Kidney epithelial cell (primary cell): ENCODE measurements around the gene HMGN1. TPM values are rescaled to one million over a fixed set of nuclear protein-coding genes. Genes with fewer than 3 reads are reported as not detected.
A peak's percentile ranks its signal among the peaks of the same experiment; 100 is the strongest.
"Not testable (repeated sequence)": the region's sequence is repeated elsewhere in the genome, so short reads cannot be mapped to it uniquely, and the experiment has no call there.

Experiments
- DNase-seq: peaks from one replicate; pipeline ENCODE4 v3.0.0-alpha.2; 2010; ENCODE audit warnings: low read depth
- H3K27me3 ChIP-seq: 2 replicates; pipeline ENCODE4 v1.6.0; 2011; ENCODE audit warnings: low read length; ENCODE audit not compliant: control insufficient read depth, insufficient read depth
- H3K36me3 ChIP-seq: 2 replicates; pipeline ENCODE4 v1.5.1; 2011; ENCODE audit warnings: low read length; ENCODE audit not compliant: control insufficient read depth, insufficient read depth
- H3K4me3 ChIP-seq: 2 replicates; pipeline ENCODE4 v1.5.1; 2011; ENCODE audit warnings: low read depth, mild to moderate bottlenecking, control low read depth, low read length
- CTCF ChIP-seq: IDR thresholded peaks from 2 replicates; pipeline ENCODE4 v1.5.1; 2011; ENCODE audit warnings: mild to moderate bottlenecking, moderate library complexity, low read length, control low read depth, inconsistent platforms; ENCODE audit not compliant: insufficient read depth, poor library complexity, severe bottlenecking
- total RNA-seq: library from RNA; depleted of rRNA; stranded (reverse); fragments of >200 nt; gene quantifications from 2 replicates; pipeline ENCODE4 v1.2.3, GENCODE V29; 2015

HMGN1 gene
- total RNA-seq, 1 donor from 2014 or later: 352 TPM

GRCh38 chr21:39374046-39374445, 25.2 kb upstream of the HMGN1 start:
- Histone ChIP-seq H3K4me3 (no peak overlapping the region), H3K36me3 (no peaks in the 10 kb centered on the region), H3K27me3 (peaks cover 3% of the 10 kb centered on the region)
- TF ChIP-seq CTCF: no peak
- no peak for DNase-seq

GRCh38 chr21:39373634-39374033, 24.7 kb upstream of the HMGN1 start:
- Histone ChIP-seq H3K27me3 (peaks cover 3% of the 10 kb centered on the region), H3K36me3 (no peaks in the 10 kb centered on the region), H3K4me3 (no peak overlapping the region)
- TF ChIP-seq CTCF: peak; percentile 55
- DNase-seq: no peak

- H3K4me3 ChIP-seq, H3K36me3 ChIP-seq, H3K27me3 ChIP-seq, DNase-seq: not testable (repeated sequence)
Measured at GRCh38 chr21:39369896-39370288, 21.0 kb upstream of the HMGN1 start.

DNA sequence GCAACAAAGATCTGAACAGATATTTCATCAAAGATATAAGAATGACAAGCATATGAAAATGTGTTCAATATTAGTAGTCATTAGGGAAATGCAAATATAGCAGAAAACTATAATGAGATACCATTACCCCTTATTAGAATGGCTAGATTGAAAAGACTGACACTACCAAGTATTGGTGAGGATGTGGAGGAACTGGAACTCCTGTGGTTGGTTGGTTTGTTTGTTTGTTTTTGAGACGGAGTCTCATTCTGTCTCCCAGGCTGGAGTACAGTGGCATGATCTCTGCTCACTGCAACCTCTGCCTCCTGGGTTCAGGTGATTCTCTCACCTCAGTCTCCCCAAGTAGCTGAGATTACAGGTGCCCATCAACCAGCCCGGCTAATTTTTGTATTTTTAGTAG, 18.9 kb upstream of the HMGN1 start:
- Histone ChIP-seq H3K27me3 (peaks cover 3% of the 10 kb centered on the region), H3K4me3 (no peak overlapping the region), H3K36me3 (no peaks in the 10 kb centered on the region)
- DNase-seq: no peak
- TF ChIP-seq CTCF: no peak

DNA sequence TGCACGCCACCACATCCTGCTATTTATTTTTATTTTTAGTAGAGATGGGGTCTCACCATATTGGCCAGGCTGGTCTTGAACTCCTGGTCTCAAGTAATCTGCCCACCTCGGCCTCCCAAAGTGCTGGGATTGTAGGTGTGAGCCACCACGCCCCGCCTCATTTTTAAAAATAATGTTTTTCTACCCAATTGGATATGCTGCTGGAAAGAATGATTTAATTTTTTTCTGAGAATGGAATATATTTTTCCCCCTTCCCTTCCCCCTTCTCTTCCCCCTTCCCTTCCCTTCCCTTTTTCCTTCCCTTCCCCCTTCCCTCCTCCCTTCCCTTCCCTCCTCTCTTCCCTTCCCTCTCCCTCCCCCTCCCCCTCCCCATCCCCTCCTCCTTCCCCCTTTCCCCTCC, 17.7 kb upstream of the HMGN1 start:
- Histone ChIP-seq H3K27me3 (peaks cover 3% of the 10 kb centered on the region), H3K36me3 (no peaks in the 10 kb centered on the region), H3K4me3 (no peak overlapping the region)
- no peak for DNase-seq
- no peak for TF ChIP-seq CTCF

DNA sequence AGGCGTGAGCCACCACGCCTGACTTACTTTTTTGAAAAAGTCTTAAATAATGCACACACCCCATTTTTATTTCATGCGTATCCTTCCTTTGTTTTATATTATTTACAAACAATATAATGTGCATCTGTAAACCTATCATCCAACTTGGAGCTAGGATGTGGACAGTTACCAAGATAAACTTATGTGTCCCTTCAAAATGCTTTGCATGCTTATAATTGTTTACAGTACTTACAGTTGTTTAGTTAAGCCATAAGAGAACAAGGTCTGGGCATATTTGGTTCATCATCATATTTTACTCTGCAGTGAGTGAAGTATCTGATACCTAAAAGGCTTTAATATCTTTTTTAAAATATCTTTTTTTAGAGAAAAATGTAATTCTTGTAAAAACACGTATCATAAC, 16.1 kb upstream of the HMGN1 start:
- DNase-seq: no peak
- H3K27me3 ChIP-seq: no peaks in the 10 kb centered on the region
- no peak for TF ChIP-seq CTCF
- no peaks in the 10 kb centered on the region for H3K36me3 ChIP-seq
- no peak overlapping the region for H3K4me3 ChIP-seq
